GM10266 (cell line): Measurements from ENCODE around the gene IQCN.

Experiments
- DNase-seq: peaks from one replicate; pipeline ENCODE4 v3.0.0; 2012; ENCODE audit errors: extremely low spot score
- CTCF ChIP-seq: IDR thresholded peaks from 2 replicates; pipeline ENCODE4 v1.5.1; 2012; ENCODE audit warnings: mild to moderate bottlenecking, low read depth; ENCODE audit not compliant: control insufficient read depth, insufficient read depth; ENCODE audit errors: missing control alignments

Gene IQCN

GRCh38 chr19:18253130-18253529 is 21.1 kb downstream of the IQCN start:
- no peak for TF ChIP-seq CTCF
- DNase-seq, result no peak

- no peak for TF ChIP-seq CTCF
- no peak for DNase-seq
Measured at GRCh38 chr19:18252370-18252717, 21.9 kb downstream of the IQCN start.

GRCh38 chr19:18251587-18252369 is 22.5 kb downstream of the IQCN start:
- peak; percentile 91 for DNase-seq
- TF ChIP-seq CTCF, result peak; percentile 93

- DNase-seq, result no peak
- no peak for TF ChIP-seq CTCF
Measured at GRCh38 chr19:18249834-18250233, 24.4 kb downstream of the IQCN start.

- TF ChIP-seq CTCF, result no peak
- no peak for DNase-seq
Measured at GRCh38 chr19:18245297-18245696, 29.0 kb downstream of the IQCN start.

- DNase-seq, result no peak
- no peak for TF ChIP-seq CTCF
Measured at GRCh38 chr19:18239303-18239702, 34.9 kb downstream of the IQCN start.

- no peak for TF ChIP-seq CTCF
- no peak for DNase-seq
Measured at GRCh38 chr19:18234194-18234593, 40.1 kb downstream of the IQCN start.
